Mesendoderm (in vitro differentiated cells): ENCODE results near the gene CP.

Experiments
- DNase-seq: peaks from one replicate; pipeline ENCODE4 v3.0.0; 2013
- H2AK5ac ChIP-seq: 2 replicates; pipeline ENCODE4 v1.6.1; 2013; ENCODE audit warnings: low read length, inconsistent platforms
- H2BK120ac ChIP-seq: 2 replicates; pipeline ENCODE4 v1.6.1; 2013; ENCODE audit warnings: low read depth, mild to moderate bottlenecking, low read length, moderate library complexity, mixed read lengths
- H2BK15ac ChIP-seq: replicated peaks from 2 replicates; pipeline ENCODE4 v1.6.1; 2013; ENCODE audit warnings: low read depth, mild to moderate bottlenecking, moderate library complexity
- H2BK5ac ChIP-seq: 2 replicates; pipeline ENCODE4 v1.6.1; 2013; ENCODE audit warnings: low read length, inconsistent platforms
- H3K18ac ChIP-seq: 2 replicates; pipeline ENCODE4 v1.6.1; 2013; ENCODE audit warnings: mild to moderate bottlenecking, low read length, mixed read lengths
- H3K23ac ChIP-seq: one replicate; pipeline ENCODE4 v1.6.1; 2013; ENCODE audit warnings: low read length
- H3K27ac ChIP-seq: 2 replicates; pipeline ENCODE4 v1.5.1; 2013; ENCODE audit warnings: low read depth, mild to moderate bottlenecking, inconsistent platforms, low read length, moderate library complexity
- H3K27me3 ChIP-seq: 2 replicates; pipeline ENCODE4 v1.6.1; 2013; ENCODE audit warnings: low read length, control low read depth, mild to moderate bottlenecking, inconsistent platforms; ENCODE audit not compliant: insufficient read depth, poor library complexity
- H3K36me3 ChIP-seq: 2 replicates; pipeline ENCODE4 v1.6.1; 2013; ENCODE audit warnings: low read length, inconsistent platforms; ENCODE audit not compliant: control insufficient read depth, insufficient read depth
- H3K4ac ChIP-seq: one replicate; pipeline ENCODE4 v1.6.1; 2013; ENCODE audit warnings: low read depth, mild to moderate bottlenecking, low read length, moderate library complexity
- H3K4me1 ChIP-seq: 2 replicates; pipeline ENCODE4 v1.6.1; 2013; ENCODE audit warnings: low read depth, low read length, inconsistent platforms; ENCODE audit not compliant: control insufficient read depth
- H3K4me2 ChIP-seq: 2 replicates; pipeline ENCODE4 v1.6.1; 2013; ENCODE audit warnings: low read length
- H3K4me3 ChIP-seq: 2 replicates; pipeline ENCODE4 v1.5.1; 2013; ENCODE audit warnings: mild to moderate bottlenecking, low read length
- H3K56ac ChIP-seq: one replicate; pipeline ENCODE4 v1.6.1; 2013; ENCODE audit warnings: low read length
- H3K79me1 ChIP-seq: 2 replicates; pipeline ENCODE4 v1.6.1; 2013; ENCODE audit warnings: low read length, inconsistent platforms
- H3K79me2 ChIP-seq: 2 replicates; pipeline ENCODE4 v1.6.1; 2013; ENCODE audit warnings: mild to moderate bottlenecking, low read length; ENCODE audit not compliant: control insufficient read depth, insufficient read depth
- H3K9ac ChIP-seq: 2 replicates; pipeline ENCODE4 v1.6.1; 2013; ENCODE audit warnings: low read length, inconsistent platforms
- H4K5ac ChIP-seq: one replicate; pipeline ENCODE4 v1.6.1; 2013; ENCODE audit warnings: low read length
- H4K8ac ChIP-seq: one replicate; pipeline ENCODE4 v1.6.1; 2013; ENCODE audit warnings: low read depth, mild to moderate bottlenecking, control low read depth, low read length, moderate library complexity
- WGBS: extraction: QIAGEN DNeasy Blood & Tissue Kit; methylation state at CpG from one replicate; pipeline ENCODE4 v1.1.7; 2013; ENCODE audit warnings: low lambda C conversion rate, missing lambda C conversion rate; ENCODE audit not compliant: insufficient coverage; ENCODE audit errors: extremely low coverage; 5-methylcytosine and 5-hydroxymethylcytosine counted together

CP gene

GRCh38 chr3:149150436-149150835 is 71.2 kb downstream of the CP start:
- Histone ChIP-seq H4K5ac (no peak overlapping the region), H3K18ac (no peak overlapping the region), H3K27ac (no peak overlapping the region), H3K23ac (no peak overlapping the region), H2BK15ac (no peak overlapping the region), H2BK5ac (no peak overlapping the region), H3K79me2 (no peaks in the 10 kb centered on the region), H3K36me3 (no peaks in the 10 kb centered on the region), H3K9ac (no peak overlapping the region), H4K8ac (no peak overlapping the region), H3K56ac (no peak overlapping the region), H3K4me1 (peaks cover 3% of the 10 kb centered on the region), H3K4me2 (no peak overlapping the region), H3K27me3 (no peaks in the 10 kb centered on the region), H2AK5ac (no peak overlapping the region), H3K4ac (no peak overlapping the region), H2BK120ac (no peak overlapping the region), H3K4me3 (no peak overlapping the region), H3K79me1 (no peaks in the 10 kb centered on the region)
- no peak for DNase-seq
- no CpG with 5 or more reads among the region's 6 CpGs for WGBS

- Histone ChIP-seq H3K23ac (no peak overlapping the region), H2BK15ac (no peak overlapping the region), H3K27me3 (no peaks in the 10 kb centered on the region), H3K4ac (no peak overlapping the region), H3K9ac (no peak overlapping the region), H3K18ac (no peak overlapping the region), H3K79me2 (no peaks in the 10 kb centered on the region), H2BK120ac (no peak overlapping the region), H3K56ac (no peak overlapping the region), H3K36me3 (peaks cover 1% of the 10 kb centered on the region), H2AK5ac (no peak overlapping the region), H2BK5ac (no peak overlapping the region), H3K4me1 (no peaks in the 10 kb centered on the region), H4K8ac (no peak overlapping the region), H3K27ac (no peak overlapping the region), H3K79me1 (no peaks in the 10 kb centered on the region), H3K4me3 (no peak overlapping the region), H3K4me2 (no peak overlapping the region), H4K5ac (no peak overlapping the region)
- DNase-seq: no peak
- WGBS: no CpG with 5 or more reads among the region's 1 CpG
Measured at GRCh38 chr3:149145974-149146373, 75.7 kb downstream of the CP start.

- Histone ChIP-seq H3K4me3 (no peak overlapping the region), H3K79me1 (no peaks in the 10 kb centered on the region), H3K18ac (no peak overlapping the region), H3K79me2 (no peaks in the 10 kb centered on the region), H3K27ac (no peak overlapping the region), H3K23ac (no peak overlapping the region), H3K27me3 (no peaks in the 10 kb centered on the region), H3K4me2 (no peak overlapping the region), H3K4ac (no peak overlapping the region), H3K36me3 (peaks cover 1% of the 10 kb centered on the region), H3K4me1 (no peaks in the 10 kb centered on the region), H2BK15ac (no peak overlapping the region), H2BK5ac (no peak overlapping the region), H2BK120ac (no peak overlapping the region), H4K8ac (no peak overlapping the region), H2AK5ac (no peak overlapping the region), H4K5ac (no peak overlapping the region), H3K9ac (no peak overlapping the region), H3K56ac (no peak overlapping the region)
- WGBS: no CpG with 5 or more reads among the region's 2 CpGs
- peak; percentile 4 for DNase-seq
Measured at GRCh38 chr3:149145356-149145755, 76.3 kb downstream of the CP start.

GRCh38 chr3:149142682-149143081 is 78.9 kb downstream of the CP start:
- Histone ChIP-seq H3K56ac (no peak overlapping the region), H3K27ac (no peak overlapping the region), H3K4me1 (no peaks in the 10 kb centered on the region), H3K4me3 (no peak overlapping the region), H3K36me3 (peaks cover 1% of the 10 kb centered on the region), H3K18ac (no peak overlapping the region), H2BK120ac (no peak overlapping the region), H3K27me3 (no peaks in the 10 kb centered on the region), H2AK5ac (no peak overlapping the region), H3K4ac (no peak overlapping the region), H3K23ac (no peak overlapping the region), H2BK15ac (no peak overlapping the region), H4K8ac (no peak overlapping the region), H3K9ac (no peak overlapping the region), H3K79me2 (no peaks in the 10 kb centered on the region), H4K5ac (no peak overlapping the region), H2BK5ac (no peak overlapping the region), H3K4me2 (no peak overlapping the region), H3K79me1 (peaks cover 1% of the 10 kb centered on the region)
- DNase-seq: no peak
- no CpG with 5 or more reads among the region's 4 CpGs for WGBS

GRCh38 chr3:149134575-149134974 is 87.1 kb downstream of the CP start:
- Histone ChIP-seq H2AK5ac (no peak overlapping the region), H2BK15ac (no peak overlapping the region), H2BK5ac (no peak overlapping the region), H2BK120ac (peak overlapping the region; percentile 85), H3K4me2 (no peak overlapping the region), H4K8ac (no peak overlapping the region), H3K27ac (no peak overlapping the region), H3K56ac (no peak overlapping the region), H3K27me3 (no peaks in the 10 kb centered on the region), H3K79me1 (peaks cover 3% of the 10 kb centered on the region), H3K18ac (no peak overlapping the region), H3K9ac (no peak overlapping the region), H3K36me3 (no peaks in the 10 kb centered on the region), H3K4ac (no peak overlapping the region), H3K4me1 (no peaks in the 10 kb centered on the region), H3K4me3 (no peak overlapping the region), H3K79me2 (peaks cover 7% of the 10 kb centered on the region), H4K5ac (no peak overlapping the region), H3K23ac (no peak overlapping the region)
- DNase-seq: no peak
- no CpG with 5 or more reads among the region's 3 CpGs for whole genome bisulfite sequencing

GRCh38 chr3:149131589-149131988 is 90.0 kb downstream of the CP start:
- WGBS: no CpG with 5 or more reads among the region's 4 CpGs
- H3K4ac ChIP-seq: no peak overlapping the region

More at GRCh38 chr3:149131589-149131988, 90.0 kb downstream of the CP start:
- Histone ChIP-seq H3K36me3 (no peaks in the 10 kb centered on the region), H2BK120ac (no peak overlapping the region), H3K4me2 (no peak overlapping the region), H4K8ac (no peak overlapping the region), H2BK5ac (no peak overlapping the region), H3K27me3 (no peaks in the 10 kb centered on the region), H3K79me2 (peaks cover 7% of the 10 kb centered on the region), H2AK5ac (no peak overlapping the region), H3K56ac (no peak overlapping the region), H3K4me1 (no peaks in the 10 kb centered on the region), H3K18ac (no peak overlapping the region), H3K9ac (no peak overlapping the region), H3K79me1 (peaks cover 1% of the 10 kb centered on the region), H3K23ac (no peak overlapping the region), H2BK15ac (no peak overlapping the region), H3K4me3 (no peak overlapping the region), H3K27ac (no peak overlapping the region), H4K5ac (no peak overlapping the region)
- DNase-seq: no peak
